ENCODE measurements around the gene TMIE.

TMIE gene

GRCh38 chr3:46669191-46669999, 31.8 kb upstream of the TMIE start:
- no peak for DNase-seq

- DNase-seq: no peak
Measured at GRCh38 chr3:46670000-46670890, 30.9 kb upstream of the TMIE start.

DNA sequence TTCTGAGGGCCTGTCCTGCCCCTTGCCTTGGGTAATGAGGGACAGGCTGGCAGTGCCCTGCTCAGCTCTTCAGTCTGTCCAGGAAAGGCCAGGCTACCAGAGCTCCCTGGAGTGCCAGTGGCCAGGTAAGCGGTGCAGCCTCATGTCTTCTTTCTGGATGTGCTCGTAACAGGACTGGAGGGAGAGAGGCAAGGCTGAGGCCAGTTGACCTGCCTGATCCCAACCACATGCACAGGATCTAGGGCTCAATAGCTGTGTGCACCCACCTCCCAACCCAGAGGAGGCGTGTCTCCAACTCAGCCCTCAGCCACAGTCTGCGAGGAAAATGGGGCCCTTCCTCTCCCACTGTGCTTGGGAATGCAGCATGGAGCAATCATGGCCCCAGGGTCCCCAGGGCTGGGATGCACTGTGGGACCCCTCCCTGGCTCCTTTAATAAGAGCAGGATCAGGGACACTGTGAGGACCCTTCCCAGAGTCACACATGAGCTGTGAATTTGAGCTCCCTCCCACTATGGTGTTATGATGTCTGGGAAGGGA, 30.2 kb upstream of the TMIE start:
- DNase-seq: no peak

GRCh38 chr3:46671541-46672348, 29.4 kb upstream of the TMIE start:
- DNase-seq: no peak

DNA sequence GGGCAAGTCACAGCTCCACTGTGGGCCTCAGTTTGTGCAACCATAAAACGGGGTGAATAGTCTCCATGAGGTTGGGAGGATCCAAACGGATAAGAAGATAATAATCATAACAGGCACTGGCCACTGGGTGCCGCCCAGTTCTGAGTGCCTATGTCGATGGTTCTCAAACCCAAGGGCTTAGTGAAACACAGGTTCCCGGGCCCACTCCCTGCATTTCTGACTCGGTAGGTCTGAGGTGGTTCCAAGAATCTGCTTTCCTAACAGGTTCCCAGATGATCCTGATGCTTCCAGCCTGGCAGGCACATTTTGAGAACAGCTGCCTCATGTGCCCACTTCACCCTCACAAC, 28.9 kb upstream of the TMIE start:
- no peak for DNase-seq

- no peak for DNase-seq
Measured at GRCh38 chr3:46673151-46674030, 27.8 kb upstream of the TMIE start.

DNA sequence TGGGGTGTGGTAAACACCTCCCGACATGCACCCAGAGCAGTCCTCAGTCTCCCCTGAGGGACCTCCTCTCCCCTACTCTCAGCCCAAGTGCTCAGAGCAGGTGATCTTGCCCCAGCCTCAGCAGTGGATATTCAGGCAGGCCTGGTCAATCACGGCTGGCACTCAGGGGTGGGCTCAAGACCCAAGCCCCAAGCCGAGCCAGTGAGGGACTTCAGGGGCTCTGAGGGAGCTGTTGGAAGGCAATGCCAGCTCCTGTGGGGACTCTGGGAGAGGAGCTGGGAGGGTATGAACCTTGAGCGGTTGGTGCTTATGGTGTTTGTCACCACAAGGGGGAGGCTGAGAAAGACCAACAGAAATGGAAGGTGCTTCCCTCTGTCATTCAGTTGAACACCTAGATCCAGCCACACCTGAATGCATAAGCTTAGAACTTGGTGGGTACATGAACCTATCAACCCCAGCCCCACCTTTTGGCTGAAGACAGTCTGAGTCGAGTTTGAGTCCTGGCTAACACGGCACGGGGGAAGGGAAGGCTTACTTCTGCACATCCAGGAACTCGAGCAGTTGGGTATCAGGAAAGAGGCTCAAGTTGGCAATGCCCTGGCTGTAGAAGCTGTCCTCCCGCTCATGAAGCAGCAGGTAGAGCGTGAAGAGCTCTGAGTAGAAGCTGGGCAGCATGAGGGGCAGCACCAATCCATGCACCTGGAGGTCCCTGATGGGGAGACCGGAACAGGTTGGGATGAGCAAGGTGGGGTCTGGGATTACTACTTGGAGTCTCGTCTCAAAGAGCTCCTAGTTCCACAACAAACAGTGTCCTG, 27.0 kb upstream of the TMIE start:
- no peak for DNase-seq

- DNase-seq: no peak
Measured at GRCh38 chr3:46675426-46675825, 25.8 kb upstream of the TMIE start.

DNA sequence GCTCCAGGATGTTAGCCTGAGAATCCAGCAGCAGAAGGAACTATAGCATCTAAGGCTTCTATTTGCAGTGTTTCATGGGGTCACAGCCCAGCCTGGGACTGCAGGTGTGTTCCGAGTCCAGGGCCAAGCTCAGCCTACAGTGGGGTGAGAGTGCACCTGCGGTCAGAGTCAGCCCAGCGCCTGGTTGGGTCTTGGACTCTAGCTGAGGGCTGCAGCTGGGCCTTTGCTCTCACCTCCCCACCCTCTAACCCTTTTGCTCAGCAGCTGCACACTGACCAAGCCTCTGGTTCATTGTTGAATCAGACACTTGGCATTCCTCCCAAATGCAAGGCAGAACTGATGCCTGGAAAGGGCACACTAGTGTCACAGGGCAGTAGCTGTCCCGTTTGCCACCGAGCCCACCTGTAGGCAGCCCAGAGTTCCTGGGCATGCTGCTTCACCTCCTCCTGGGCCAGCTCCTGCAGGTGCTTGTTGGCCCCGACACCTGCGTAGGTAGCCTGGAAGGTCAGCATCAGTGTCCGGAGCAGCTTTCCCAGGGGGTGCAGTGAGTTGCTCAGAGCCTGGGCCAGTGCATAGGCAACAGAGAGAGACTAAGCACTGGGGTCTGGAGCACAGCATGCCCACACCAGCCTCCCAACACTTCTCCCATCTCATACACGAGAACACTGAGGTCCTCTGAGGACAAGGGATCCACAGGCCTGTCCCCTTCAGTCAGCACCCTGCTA, 25.2 kb upstream of the TMIE start:
- DNase-seq: no peak

- DNase-seq: no peak
Measured at GRCh38 chr3:46676601-46677410, 24.4 kb upstream of the TMIE start.

DNA sequence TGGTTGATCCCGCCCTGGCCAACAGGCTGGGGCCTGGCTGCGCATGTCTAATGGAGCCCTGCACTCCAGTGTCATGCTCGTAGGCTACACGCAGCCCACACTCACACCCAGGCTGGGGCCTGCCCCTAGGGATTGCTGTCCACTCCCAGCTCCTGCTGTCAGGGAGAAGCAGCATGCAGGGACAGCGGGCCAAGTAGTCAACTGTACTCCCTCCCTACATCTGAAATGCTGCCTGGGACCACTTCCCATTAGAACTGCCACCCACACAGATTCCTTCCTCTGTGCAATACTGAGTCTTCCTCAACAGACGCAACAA, 23.8 kb upstream of the TMIE start:
- no peak for DNase-seq

GRCh38 chr3:46678280-46678679, 22.9 kb upstream of the TMIE start:
- DNase-seq: no peak

DNA sequence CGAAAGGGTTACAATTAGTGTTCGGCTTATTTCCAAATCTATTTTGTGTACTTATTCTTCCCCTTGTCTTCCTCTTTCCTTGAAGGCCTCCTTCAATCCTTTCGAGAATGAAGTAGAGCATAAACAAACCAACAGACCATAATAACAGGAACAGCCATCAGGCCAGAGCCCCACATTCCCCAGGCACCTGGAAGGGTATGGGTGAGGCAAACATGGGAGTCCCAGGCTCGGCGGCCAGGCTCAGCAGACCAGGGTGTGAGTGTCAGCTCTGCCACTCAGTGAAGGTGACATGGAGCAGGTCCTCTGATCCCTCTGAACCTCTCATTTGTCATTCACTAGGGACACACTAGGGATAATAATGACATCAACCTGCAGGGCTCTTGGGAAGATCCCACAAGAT, 21.5 kb upstream of the TMIE start:
- DNase-seq: no peak

GRCh38 chr3:46680298-46680826, 20.8 kb upstream of the TMIE start:
- no peak for DNase-seq

- DNase-seq: no peak
Measured at GRCh38 chr3:46681387-46681786, 19.8 kb upstream of the TMIE start.

GRCh38 chr3:46681856-46682540, 19.2 kb upstream of the TMIE start:
- no peak for DNase-seq

GRCh38 chr3:46682974-46683373, 18.2 kb upstream of the TMIE start:
- DNase-seq: no peak

- no peak for DNase-seq
Measured at GRCh38 chr3:46684891-46685290, 16.3 kb upstream of the TMIE start.

DNA sequence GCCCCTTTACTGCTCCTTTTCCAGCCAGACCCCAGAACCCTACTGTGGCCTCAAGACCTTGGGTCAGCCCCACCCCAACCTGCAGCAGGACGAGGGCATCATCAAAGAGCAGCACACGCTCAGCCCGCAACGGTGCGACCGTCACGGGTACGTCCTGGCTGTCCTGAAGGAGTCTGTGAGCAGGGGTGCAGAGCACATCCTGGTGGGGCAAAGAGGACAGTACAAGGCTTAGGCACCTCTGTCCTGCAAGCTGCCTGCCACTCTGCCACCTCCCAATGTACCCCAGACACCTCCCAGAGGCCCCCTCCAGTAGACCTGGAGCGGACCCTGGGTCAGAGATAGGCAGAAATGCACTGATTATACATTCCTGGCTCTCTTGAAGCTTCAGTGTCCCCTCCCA, 15.7 kb upstream of the TMIE start:
- no peak for DNase-seq

Data from activated CD8-positive, alpha-beta memory T cell treated with anti-CD3 and anti-CD28 coated beads, Interleukin-2, amount 50 U/mL, for 48 hours (primary cell).